GM19455 (cell line): ENCODE measurements around the gene IL2RG.

ENCODE experiments used
- ATAC-seq: cut with Tn5 transposase; IDR thresholded peaks from one replicate; pipeline ENCODE4 v1.9.1; 2021; ENCODE audit not compliant: unreplicated experiment

Gene IL2RG

DNA sequence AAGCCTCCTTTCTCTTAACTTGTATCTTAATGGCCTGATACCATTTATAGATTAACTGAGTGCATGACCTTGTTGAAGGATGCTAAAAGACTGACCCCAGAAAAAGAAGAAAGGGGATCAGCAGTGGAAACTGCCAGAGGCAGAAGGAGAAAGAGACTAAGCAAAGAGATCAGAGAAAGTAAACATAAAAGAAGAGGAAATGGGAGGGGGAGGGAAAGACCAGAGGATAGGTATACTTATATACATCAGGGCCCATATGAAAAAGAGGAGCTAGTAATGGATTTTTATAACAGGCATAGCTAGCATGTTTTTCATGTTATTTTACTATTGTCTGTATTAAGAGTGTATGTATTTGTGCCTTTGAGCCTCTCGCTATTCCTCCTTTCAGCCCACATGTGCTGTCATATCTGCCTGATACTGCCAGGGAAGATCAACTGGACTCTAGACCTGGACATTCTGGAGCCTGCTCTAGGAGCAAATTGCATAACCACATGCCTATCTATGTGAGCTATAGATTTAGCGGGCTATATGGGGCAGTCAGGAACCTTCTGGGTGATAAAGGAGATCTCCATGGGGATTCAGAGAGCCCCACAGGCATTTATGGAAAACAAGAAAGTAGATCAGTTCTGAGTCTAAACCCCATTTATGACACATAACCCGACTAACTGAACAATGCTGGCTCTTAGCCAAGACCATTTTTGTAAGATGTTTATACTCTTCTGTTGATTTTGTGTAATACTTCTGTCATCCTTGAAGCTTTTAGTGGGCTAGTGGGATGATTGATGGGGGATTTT lies 29.9 kb downstream of the IL2RG start:
- ATAC-seq = no peak

DNA sequence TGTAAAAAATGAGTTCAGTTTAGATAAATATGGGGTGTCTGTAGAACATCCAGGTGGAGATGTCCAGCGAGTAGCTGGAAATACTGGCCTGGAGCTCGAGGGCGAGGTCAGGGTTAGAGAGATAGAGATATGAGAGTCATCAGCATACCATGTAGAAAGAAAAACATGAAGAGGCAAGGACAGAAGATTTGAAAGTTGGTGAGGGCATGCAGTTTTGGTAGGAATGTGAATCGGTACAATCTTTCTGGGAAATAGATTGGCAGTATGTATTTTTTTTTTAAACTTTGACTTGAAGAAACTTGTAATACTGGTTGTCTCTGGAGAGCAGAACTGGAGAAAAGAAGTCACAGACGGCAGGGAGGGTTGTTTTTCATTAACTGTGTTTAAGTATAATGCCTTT lies 40.8 kb downstream of the IL2RG start:
- no peak for ATAC-seq

DNA sequence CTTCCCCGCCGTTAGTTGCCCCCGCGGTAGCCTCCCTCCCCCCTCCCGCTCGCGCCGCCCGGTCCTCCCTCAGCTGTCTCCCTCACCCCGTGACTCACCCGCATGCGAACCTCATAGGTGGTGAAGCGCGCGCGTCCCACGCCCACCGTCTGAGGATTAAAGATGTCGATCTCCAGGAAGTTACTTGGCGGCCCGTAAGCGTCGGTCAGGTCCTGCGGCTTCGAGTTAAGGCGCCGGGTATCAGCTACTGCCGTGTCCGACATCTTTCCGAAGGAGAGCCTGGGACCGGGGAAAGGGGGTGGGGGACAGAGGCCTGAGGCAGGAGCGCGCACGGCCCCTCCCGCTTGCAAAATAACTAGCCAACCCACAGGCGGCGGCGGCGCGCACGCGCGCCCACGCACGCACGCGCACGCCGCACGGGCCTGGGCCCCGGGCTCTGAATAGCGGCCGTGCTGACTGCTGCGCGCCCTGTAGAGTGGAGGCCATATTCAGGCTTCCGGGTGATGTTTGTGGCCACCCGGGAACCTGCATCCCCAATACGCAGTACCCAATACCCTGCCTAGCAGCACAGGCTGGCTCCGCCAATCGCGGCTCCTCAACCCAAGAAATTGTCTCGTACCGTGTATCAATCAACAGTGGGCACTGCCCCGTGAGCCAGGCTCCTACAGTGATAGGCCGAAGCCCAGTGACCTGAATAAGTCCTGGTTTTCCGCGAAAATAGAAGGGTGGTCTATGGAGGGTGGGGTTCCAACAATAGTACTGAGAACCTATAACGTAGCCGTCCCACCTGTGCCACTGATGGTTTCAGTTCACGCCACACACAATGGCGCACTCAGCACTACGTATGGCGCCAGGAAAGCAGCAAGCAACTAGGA lies 43.1 kb downstream of the IL2RG start, which contains the start of gene SNX12:
TSS of gene SNX12 (minus strand) at position 291 of the 875 bp plus-strand sequence. CDS start at position 263, 28 bp downstream.
- ATAC-seq = peak; percentile 99

DNA sequence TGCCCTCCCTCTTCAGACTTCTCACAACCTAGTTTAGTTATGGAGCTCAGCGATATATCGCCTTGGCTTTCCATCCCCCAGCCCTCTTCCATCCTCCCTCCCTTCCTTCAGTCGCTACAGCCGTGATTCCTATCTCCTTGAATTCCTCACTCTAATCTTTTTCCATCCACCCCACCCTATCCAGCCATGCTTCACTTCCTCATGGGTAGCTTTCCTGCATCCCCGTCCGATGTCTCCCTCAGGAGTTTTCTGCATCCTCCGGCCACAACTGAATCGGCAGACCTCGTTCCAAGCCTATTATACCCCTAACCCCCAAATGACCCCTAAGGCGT lies 43.7 kb downstream of the IL2RG start:
- ATAC-seq = no peak

DNA sequence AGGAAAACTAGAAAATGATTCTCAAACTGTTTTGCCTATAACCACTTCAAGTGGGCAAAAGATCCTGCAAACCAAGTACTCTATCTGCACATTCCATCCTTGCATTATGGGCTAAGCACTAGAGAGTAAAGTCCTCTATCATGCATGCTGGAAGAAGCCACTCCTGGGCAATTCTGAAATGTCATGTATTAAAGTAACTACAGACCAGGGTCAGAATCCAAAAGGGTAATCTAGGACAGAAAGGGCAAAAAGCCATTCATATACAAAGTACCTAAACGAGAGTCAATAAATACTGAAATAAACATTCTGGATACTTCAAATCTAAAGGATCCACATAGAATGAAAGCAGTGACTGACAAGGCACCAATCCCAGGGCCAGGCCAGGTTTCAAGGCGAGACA lies 44.3 kb downstream of the IL2RG start:
- ATAC-seq = no peak

DNA sequence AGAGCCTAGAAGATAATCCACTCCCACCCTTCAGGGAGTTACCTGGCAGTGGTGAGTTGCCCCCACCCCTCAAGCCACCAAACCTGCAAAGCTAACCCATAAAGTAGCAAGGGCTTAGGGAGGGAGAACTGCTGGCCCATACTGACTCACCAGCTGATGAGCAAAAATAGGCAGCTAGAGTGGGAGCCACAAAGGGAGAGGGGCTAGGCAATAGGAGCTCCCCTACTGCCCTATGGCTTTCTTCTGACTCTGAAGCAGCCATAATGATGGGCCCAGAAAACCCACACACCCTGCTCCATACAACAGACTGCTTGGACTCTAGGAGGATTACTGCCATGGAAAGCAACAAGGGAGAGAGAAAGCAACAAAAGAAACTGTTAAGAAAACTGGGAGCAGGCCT lies 51.2 kb downstream of the IL2RG start:
- ATAC-seq = no peak

DNA sequence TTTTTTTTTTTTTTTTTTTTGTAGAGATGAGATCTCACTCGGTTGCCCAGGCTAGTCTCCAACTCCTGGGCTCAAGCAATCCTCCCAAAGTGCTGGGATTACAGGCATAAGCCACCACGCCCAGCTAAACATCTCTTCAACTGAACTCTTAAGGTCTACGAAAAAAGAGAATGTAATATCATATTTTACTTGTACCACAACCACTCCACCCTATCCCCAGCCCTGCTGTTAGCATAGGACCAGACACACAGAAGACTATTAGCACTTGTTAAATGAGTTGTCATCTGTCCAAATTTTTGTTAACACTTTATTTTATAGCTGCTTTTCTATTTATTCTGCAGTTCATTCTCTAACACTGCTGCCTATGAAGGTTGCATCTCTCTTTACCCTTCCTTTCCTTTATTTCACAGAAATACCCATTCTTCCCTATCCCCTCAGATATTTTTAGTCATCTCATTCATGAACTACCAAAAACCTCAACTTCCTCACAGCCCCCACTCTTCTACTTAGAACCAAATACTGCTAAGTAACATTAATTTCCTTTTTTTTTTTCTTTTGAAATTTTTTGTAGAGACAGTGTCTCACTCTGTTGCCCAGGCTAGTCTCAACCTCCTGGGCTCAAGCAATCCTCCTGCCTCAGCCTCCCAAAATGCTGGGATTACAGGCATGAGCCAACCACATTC lies 53.4 kb downstream of the IL2RG start:
- no peak for ATAC-seq
